A549 (cell line): ENCODE results near the gene RRP36. TPM values are rescaled to one million over a fixed set of nuclear protein-coding genes. Genes with fewer than 3 reads are reported as not detected.

ENCODE experiments used
- ATAC-seq, 2 experiments: fragments of 200-7000 bp in 1 of 2; fragments of >200 bp in 1 of 2; cut with Nextera tagmentation in 1 of 2; cut with Tn5 transposase in 1 of 2; 3 replicates each; pipeline versions ENCODE4 v1.8.0 to v1.9.1; 2018 to 2020; ENCODE audit warnings: mild to moderate bottlenecking in 1 of 2, moderate library complexity in 1 of 2
- CTCF ChIA-PET: fragments of 300-600 bp; sonication (Branson Sonifier 250); formaldehyde crosslinking; extraction: SDS; loops from one replicate; lab custom pipeline; 2021; ENCODE audit warnings: antibody characterized with exemption, inconsistent platforms; lab: Yijun Ruan, JAX
- POLR2A ChIA-PET: fragments of 350-600 bp; formaldehyde crosslinking; extraction: SDS; loops from one replicate; lab custom pipeline; 2021; ENCODE audit warnings: antibody characterized with exemption, inconsistent platforms; lab: Yijun Ruan, JAX
- DNase-seq, 2 experiments: peaks; one replicate each; pipeline versions ENCODE4 v3.0.0 to v3.0.0-alpha.2; 2011 to 2016; ENCODE audit warnings: low read depth in 1 of 2, low spot score in 1 of 2
- FAIRE-seq: peaks from 2 replicates; lab custom pipeline; 2011; peaks lifted over from hg19 to GRCh38; lab: Jason Lieb, UNC
- H3K27ac ChIP-seq, 2 experiments: fragments of >200 bp; sonication (Bioruptor Twin); formaldehyde crosslinking; 3 replicates each; pipeline ENCODE4 v1.5.1; 2016 to 2017
- H3K4me1 ChIP-seq: fragments of >200 bp; sonication (Bioruptor Twin); formaldehyde crosslinking; 3 replicates; pipeline ENCODE4 v1.6.1; 2016
- H3K4me2 ChIP-seq: fragments of >200 bp; sonication (Bioruptor Twin); formaldehyde crosslinking; 3 replicates; pipeline ENCODE4 v1.6.1; 2016
- H3K4me3 ChIP-seq: fragments of >200 bp; sonication (Bioruptor Twin); formaldehyde crosslinking; 3 replicates; pipeline ENCODE4 v1.5.1; 2016
- H3K9me3 ChIP-seq: fragments of >200 bp; sonication (Bioruptor Twin); formaldehyde crosslinking; 3 replicates; pipeline ENCODE4 v1.6.1; 2016
- CHD2 ChIP-seq: fragments of 150-350 bp; IDR thresholded peaks from 2 replicates; pipeline ENCODE4 v1.6.1; 2014; ENCODE audit warnings: low read length; ENCODE audit not compliant: partially characterized antibody
- EHMT2 ChIP-seq: fragments of 200-600 bp; sonication (generic); IDR thresholded peaks from 2 replicates; pipeline ENCODE4 v1.6.1; 2016; ENCODE audit warnings: antibody characterized with exemption, low read depth, mild to moderate bottlenecking, moderate library complexity
- FOXS1 ChIP-seq: fragments of 250-450 bp; sonication (Bioruptor Pico); IDR thresholded peaks from 2 replicates; pipeline ENCODE4 v1.5.0; 2020; ENCODE audit warnings: mild to moderate bottlenecking, moderate library complexity
- JUNB ChIP-seq: fragments of >200 bp; sonication (Bioruptor Twin); formaldehyde crosslinking; IDR thresholded peaks from 2 replicates; pipeline ENCODE4 v1.6.1; 2016
- KDM1A ChIP-seq: fragments of 200-600 bp; sonication (generic); IDR thresholded peaks from 2 replicates; pipeline ENCODE4 v1.6.1; 2016; ENCODE audit warnings: low read depth, mild to moderate bottlenecking
- NR3C1 ChIP-seq: fragments of >200 bp; sonication (Bioruptor Twin); formaldehyde crosslinking; IDR thresholded peaks from 3 replicates; pipeline ENCODE4 v1.6.1; 2017
- POLR2A ChIP-seq: IDR thresholded peaks from 2 replicates; pipeline ENCODE4 v1.6.1; 2012; ENCODE audit warnings: mild to moderate bottlenecking, low read length
- ZNF302 ChIP-seq: fragments of 250-450 bp; sonication (Bioruptor Pico); IDR thresholded peaks from 2 replicates; pipeline ENCODE4 v1.9.0; 2021; ENCODE audit warnings: inconsistent platforms, mild to moderate bottlenecking, moderate library complexity
- ZSCAN20 ChIP-seq: fragments of 250-450 bp; sonication (Bioruptor Pico); IDR thresholded peaks from 2 replicates; pipeline ENCODE4 v1.8.0; 2022; ENCODE audit warnings: mild to moderate bottlenecking, moderate library complexity
- WGBS: methylation state at CpG from one replicate; pipeline ENCODE4 v1.1.6; 2017; ENCODE audit errors: missing lambda C conversion rate; 5-methylcytosine and 5-hydroxymethylcytosine counted together
- polyA plus RNA-seq, 4 experiments: library from polyadenylated mRNA; depleted of rRNA in 3 of 4; stranded (reverse); fragments of >200 nt; fragmentation: RNase III in 1 of 4; extraction: RNeasy Plus Mini Kit Qiagen cat#74134 plus additional on column Dnase treatment in 1 of 4; gene quantifications; 2 replicates in 3 of 4; 3 replicates in 1 of 4; pipeline ENCODE4 v1.2.3, GENCODE V29; 2011 to 2017
- TF ChIP-seq, protein P1 (sequence below): fragments of >200 bp; sonication (Bioruptor Twin); formaldehyde crosslinking; IDR thresholded peaks from 3 replicates; pipeline ENCODE4 v1.6.1; 2016
- TF ChIP-seq, protein P2 (sequence below): fragments of 200-600 bp; sonication (generic); IDR thresholded peaks from 2 replicates; pipeline ENCODE4 v1.6.1; 2016; ENCODE audit warnings: antibody characterized with exemption, mild to moderate bottlenecking, moderate library complexity
- TF ChIP-seq, protein P3 (sequence below): fragments of 450-650 bp; IDR thresholded peaks from 2 replicates; pipeline ENCODE4 v1.6.1; 2014; ENCODE audit warnings: antibody characterized with exemption
- TF ChIP-seq, protein P4 (sequence below): IDR thresholded peaks from 2 replicates; pipeline ENCODE4 v1.6.1; 2012

The RRP36 gene
- polyA plus RNA-seq, 2 of the 4 experiments (the other 2 are of a cell fraction): 52.3 to 54.0 TPM

DNA sequence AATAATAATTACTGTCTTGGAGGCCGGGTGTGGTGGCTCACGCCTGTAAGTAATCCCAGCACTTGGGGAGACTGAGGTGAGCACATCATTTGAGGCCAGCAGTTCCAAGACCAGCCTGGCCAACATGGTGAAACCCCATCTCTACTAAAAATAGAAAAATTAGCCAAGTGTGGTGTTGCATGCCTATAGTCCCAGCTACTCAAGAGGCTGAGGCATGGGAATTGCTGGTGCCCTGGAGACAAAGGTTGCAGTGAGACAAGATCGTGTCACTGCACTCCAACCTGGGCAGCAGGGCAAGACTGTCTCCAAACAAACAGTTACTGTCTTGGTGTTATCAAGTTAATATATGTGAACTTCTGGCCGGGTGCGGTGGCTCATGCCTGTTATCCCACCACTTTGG, 4.9 kb downstream of the RRP36 start:
- no peak for DNase-seq
- Histone ChIP-seq H3K4me2 (no peak overlapping the region), H3K27ac (no peak overlapping the region), H3K9me3 (no peaks in the 10 kb centered on the region), H3K4me3 (no peak overlapping the region), H3K4me1 (0 out of 3 replicates have a peak, but pooled peaks cover 9% of the 10 kb centered on the region)
- WGBS: 95% methylated on average over 5 of the region's 5 CpGs
- ATAC-seq: no peak
- CTCF ChIA-PET: interaction anchor here (1.0 kb wide), 1 partner anchor 27 kb away, joined by 4 read pairs; the partner anchor contains the start of gene CUL7
- no peak for FAIRE-seq
- POLR2A ChIA-PET: no interaction called here
- TF ChIP-seq, protein P1, sequence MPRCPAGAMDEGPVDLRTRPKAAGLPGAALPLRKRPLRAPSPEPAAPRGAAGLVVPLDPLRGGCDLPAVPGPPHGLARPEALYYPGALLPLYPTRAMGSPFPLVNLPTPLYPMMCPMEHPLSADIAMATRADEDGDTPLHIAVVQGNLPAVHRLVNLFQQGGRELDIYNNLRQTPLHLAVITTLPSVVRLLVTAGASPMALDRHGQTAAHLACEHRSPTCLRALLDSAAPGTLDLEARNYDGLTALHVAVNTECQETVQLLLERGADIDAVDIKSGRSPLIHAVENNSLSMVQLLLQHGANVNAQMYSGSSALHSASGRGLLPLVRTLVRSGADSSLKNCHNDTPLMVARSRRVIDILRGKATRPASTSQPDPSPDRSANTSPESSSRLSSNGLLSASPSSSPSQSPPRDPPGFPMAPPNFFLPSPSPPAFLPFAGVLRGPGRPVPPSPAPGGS: no peak

DNA sequence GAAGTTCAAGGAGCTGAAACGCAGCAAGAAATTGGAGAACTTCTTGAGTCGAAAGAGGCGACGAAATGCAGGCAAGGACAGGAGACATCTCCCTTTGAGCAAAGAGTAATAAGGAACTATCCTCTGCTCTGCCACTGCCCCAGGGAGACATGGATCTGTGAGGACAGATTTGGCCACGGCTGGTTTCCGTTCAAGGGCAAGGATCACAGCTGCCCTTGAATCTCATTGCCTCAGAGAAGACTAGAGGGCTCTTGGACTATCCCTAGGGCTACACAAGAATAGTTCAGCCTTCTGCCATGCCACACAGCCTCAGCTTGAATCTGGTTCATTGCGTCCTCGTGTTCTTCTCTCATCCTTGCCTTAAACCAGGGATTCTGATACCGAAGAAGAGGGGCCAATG, 7.7 kb downstream of the RRP36 start:
- DNase-seq: no peak
- WGBS: 96% methylated on average over 9 of the region's 9 CpGs
- no peak for FAIRE-seq
- Histone ChIP-seq H3K9me3 (no peaks in the 10 kb centered on the region), H3K27ac (no peak overlapping the region), H3K4me3 (no peak overlapping the region), H3K4me2 (no peak overlapping the region), H3K4me1 (no peaks in the 10 kb centered on the region)
- TF ChIP-seq, protein P2, sequence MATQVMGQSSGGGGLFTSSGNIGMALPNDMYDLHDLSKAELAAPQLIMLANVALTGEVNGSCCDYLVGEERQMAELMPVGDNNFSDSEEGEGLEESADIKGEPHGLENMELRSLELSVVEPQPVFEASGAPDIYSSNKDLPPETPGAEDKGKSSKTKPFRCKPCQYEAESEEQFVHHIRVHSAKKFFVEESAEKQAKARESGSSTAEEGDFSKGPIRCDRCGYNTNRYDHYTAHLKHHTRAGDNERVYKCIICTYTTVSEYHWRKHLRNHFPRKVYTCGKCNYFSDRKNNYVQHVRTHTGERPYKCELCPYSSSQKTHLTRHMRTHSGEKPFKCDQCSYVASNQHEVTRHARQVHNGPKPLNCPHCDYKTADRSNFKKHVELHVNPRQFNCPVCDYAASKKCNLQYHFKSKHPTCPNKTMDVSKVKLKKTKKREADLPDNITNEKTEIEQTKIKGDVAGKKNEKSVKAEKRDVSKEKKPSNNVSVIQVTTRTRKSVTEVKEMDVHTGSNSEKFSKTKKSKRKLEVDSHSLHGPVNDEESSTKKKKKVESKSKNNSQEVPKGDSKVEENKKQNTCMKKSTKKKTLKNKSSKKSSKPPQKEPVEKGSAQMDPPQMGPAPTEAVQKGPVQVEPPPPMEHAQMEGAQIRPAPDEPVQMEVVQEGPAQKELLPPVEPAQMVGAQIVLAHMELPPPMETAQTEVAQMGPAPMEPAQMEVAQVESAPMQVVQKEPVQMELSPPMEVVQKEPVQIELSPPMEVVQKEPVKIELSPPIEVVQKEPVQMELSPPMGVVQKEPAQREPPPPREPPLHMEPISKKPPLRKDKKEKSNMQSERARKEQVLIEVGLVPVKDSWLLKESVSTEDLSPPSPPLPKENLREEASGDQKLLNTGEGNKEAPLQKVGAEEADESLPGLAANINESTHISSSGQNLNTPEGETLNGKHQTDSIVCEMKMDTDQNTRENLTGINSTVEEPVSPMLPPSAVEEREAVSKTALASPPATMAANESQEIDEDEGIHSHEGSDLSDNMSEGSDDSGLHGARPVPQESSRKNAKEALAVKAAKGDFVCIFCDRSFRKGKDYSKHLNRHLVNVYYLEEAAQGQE: no peak
- TF ChIP-seq, protein P3, sequence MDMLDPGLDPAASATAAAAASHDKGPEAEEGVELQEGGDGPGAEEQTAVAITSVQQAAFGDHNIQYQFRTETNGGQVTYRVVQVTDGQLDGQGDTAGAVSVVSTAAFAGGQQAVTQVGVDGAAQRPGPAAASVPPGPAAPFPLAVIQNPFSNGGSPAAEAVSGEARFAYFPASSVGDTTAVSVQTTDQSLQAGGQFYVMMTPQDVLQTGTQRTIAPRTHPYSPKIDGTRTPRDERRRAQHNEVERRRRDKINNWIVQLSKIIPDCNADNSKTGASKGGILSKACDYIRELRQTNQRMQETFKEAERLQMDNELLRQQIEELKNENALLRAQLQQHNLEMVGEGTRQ: no peak
- TF ChIP-seq NR3C1 (no peak), KDM1A (no peak), ZNF302 (no peak), JUNB (no peak)
- TF ChIP-seq, protein P1: no peak
- TF ChIP-seq, protein P4, sequence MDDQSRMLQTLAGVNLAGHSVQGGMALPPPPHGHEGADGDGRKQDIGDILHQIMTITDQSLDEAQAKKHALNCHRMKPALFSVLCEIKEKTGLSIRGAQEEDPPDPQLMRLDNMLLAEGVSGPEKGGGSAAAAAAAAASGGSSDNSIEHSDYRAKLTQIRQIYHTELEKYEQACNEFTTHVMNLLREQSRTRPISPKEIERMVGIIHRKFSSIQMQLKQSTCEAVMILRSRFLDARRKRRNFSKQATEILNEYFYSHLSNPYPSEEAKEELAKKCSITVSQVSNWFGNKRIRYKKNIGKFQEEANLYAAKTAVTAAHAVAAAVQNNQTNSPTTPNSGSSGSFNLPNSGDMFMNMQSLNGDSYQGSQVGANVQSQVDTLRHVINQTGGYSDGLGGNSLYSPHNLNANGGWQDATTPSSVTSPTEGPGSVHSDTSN: no peak
- no peak for ATAC-seq
- ChIA-PET CTCF (interaction anchor here (0.7 to 1.0 kb wide), 2 partner anchors 12 to 115 kb away, joined by 3 read pairs; no protein-coding TSS in a partner anchor), POLR2A (no interaction called here)

DNA sequence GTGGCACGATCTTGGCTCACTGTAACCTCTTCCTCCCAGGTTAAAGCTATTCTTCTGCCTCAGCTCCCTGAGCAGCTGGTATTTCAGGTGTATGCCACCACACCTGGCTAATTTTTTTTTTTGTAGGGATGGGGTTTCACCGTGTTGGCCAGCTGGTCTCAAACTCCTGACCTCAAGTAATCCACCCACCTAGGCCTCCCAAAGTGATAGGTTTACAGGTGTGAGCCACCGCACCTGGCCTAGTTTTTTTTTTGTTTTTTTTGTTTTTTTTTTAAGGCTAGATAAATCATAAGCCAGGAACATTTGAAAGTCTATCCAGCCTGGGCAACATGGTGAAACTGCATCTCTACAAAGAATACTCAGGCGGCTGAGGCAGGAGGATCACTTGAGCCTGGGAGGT, 10.9 kb downstream of the RRP36 start:
- 91% methylated on average over 4 of the region's 4 CpGs for WGBS
- no peak overlapping the region for H3K4me2 ChIP-seq
- no peak overlapping the region for H3K4me3 ChIP-seq
- POLR2A ChIA-PET: interaction anchor here (0.7 kb wide), 1 partner anchor 49 kb away, joined by 4 read pairs; no protein-coding TSS in a partner anchor
- ATAC-seq (no peak), FAIRE-seq (no peak), DNase-seq (no peak)
- no peak overlapping the region for H3K27ac ChIP-seq
- CTCF ChIA-PET: no interaction called here
- H3K9me3 ChIP-seq: no peaks in the 10 kb centered on the region
- TF ChIP-seq EHMT2 (no peak), ZSCAN20 (no peak), FOXS1 (CRISPR knock-in tag) (no peak), POLR2A (no peak), CHD2 (no peak)
- TF ChIP-seq, protein P3: no peak
- no peaks in the 10 kb centered on the region for H3K4me1 ChIP-seq
